C4-2B (cell line): ENCODE data around the gene ADRB2.
"Not testable (repeated sequence)": the region's sequence is repeated elsewhere in the genome, so short reads cannot be mapped to it uniquely, and the experiment has no call there.

Experiments used
- ZFX ChIP-seq: fragments of 450-650 bp; IDR thresholded peaks from 2 replicates; pipeline ENCODE4 v1.6.1; 2017
- TF ChIP-seq, protein P1 (sequence below): fragments of 450-650 bp; conservative IDR thresholded peaks from 2 replicates; pipeline ENCODE4 v1.5.1; 2017; ENCODE audit warnings: mild to moderate bottlenecking

GRCh38 chr5:148877436-148877835 lies 51.0 kb downstream of the ADRB2 start:
- TF ChIP-seq, protein P1, sequence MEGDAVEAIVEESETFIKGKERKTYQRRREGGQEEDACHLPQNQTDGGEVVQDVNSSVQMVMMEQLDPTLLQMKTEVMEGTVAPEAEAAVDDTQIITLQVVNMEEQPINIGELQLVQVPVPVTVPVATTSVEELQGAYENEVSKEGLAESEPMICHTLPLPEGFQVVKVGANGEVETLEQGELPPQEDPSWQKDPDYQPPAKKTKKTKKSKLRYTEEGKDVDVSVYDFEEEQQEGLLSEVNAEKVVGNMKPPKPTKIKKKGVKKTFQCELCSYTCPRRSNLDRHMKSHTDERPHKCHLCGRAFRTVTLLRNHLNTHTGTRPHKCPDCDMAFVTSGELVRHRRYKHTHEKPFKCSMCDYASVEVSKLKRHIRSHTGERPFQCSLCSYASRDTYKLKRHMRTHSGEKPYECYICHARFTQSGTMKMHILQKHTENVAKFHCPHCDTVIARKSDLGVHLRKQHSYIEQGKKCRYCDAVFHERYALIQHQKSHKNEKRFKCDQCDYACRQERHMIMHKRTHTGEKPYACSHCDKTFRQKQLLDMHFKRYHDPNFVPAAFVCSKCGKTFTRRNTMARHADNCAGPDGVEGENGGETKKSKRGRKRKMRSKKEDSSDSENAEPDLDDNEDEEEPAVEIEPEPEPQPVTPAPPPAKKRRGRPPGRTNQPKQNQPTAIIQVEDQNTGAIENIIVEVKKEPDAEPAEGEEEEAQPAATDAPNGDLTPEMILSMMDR: not testable (repeated sequence)
- not testable (repeated sequence) for TF ChIP-seq ZFX
